Fibroblast of peridontal ligament (primary cell): ENCODE data around the gene AFF1.
"Not testable (repeated sequence)": the region's sequence is repeated elsewhere in the genome, so short reads cannot be mapped to it uniquely, and the experiment has no call there.

Source experiments
- DNase-seq: peaks from one replicate; pipeline ENCODE4 v3.0.0-alpha.2; 2010; ENCODE audit errors: extremely low read depth

AFF1 gene

DNA sequence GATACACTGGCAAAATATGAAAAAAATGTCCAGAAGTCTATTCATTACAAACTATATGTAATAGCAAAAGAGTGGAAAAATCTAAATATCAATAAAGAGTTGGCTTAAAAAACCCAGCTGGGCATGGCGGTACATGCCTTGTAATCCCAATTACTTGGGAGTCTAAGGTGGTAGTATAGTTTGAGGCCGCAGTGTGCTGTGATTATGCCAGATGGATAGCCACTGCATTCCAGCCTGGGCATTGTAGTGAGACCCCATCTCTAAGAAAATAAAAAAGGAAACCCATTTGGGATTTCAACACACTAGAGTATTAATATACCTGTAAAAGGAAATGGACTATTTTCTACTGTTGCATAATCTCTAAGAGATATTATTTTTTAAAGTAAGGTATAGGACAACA lies 45.4 kb downstream of the AFF1 start:
- no peak for DNase-seq

DNA sequence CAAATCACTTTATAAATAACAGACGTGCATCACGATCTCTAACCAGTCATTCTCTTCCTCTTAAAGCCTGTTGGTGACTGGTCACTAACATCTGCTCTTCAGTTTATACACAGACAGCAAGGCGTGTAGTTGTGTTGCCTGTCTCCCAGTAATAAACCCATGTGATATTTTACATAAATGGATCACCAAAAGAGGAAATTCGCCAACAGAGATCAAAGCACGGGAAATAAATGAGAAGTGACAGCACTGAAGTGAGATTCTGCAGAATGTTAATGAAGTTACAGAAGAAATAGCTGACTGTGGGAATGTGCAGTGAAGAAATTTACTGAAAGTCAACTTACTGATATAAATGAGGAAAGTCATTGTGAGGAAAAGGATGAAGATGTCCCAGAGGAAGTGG lies 47.0 kb downstream of the AFF1 start:
- no peak for DNase-seq

DNA sequence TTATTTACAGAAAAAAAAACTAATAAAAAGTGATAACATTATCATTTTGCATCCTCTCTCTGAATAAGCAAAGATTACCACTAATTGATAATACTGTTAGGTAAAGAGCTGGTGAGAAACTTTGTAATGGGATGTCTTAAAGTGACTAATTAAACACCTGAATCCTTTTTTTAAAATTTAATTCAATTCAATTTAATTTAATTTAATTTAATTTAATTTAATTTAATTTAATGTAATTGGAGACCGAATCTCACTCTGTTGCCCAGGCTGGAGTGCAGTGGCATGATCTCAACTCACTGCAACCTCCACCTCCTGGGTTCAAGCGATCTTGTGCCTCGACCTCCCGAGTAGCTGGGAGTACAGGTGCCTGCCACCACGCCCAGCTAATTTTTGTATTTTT lies 51.0 kb downstream of the AFF1 start:
- DNase-seq, result not testable (repeated sequence)

DNA sequence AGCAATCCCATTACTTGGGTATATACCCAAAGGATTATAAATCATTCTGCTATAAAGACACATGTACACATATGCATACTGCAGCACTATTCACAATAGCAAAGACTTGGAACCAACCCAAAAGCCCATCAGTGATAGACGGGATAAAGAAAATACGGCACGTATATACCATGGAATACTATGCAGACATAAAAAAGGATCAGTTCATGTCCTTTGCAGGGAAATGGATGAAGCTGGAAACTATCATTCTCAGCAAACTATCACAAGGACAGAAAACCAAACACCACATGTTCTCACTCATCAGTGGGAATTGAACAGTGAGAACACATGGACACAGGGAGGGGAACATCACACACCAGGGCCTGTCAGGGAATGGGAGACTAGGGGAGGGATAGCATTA lies 54.8 kb downstream of the AFF1 start:
- DNase-seq, result not testable (repeated sequence)

DNA sequence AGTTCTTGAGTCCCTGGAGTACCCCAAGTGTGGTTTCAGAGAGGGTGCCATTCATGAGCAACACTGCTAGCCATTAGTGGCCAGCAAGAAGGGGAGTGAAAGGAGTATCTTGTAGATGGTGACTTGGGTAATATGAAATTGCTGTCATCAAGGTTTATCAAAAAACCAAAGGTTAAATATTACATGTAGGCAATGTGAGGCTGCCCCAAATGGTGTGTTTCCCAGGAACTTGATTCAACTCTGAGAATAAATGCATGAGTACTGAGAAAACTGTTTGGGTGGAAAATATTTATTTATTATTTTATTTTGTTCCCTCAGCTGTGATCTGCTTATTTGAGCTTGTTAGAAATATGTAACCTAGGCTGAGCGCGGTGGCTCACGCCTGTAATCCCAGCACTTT lies 55.7 kb downstream of the AFF1 start:
- DNase-seq, result no peak

DNA sequence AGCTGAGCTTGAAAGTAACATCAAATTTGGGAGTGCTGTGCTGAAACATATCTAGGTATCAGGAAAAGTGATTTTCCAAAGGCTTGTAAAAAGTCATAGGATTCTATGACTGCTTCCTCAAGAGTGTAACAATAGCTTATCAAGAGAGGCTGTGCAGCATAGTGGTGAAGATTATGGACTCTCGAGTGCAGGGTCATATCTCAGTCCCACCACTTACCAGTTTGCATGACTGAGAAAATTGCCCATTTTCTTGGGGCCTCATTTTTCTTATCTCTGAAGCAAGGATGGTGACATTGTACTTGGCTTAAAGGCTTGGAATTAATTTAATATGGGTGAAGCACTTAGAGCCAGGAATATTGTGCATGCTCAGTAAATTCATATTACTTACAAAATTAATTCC lies 57.2 kb downstream of the AFF1 start:
- no peak for DNase-seq

DNA sequence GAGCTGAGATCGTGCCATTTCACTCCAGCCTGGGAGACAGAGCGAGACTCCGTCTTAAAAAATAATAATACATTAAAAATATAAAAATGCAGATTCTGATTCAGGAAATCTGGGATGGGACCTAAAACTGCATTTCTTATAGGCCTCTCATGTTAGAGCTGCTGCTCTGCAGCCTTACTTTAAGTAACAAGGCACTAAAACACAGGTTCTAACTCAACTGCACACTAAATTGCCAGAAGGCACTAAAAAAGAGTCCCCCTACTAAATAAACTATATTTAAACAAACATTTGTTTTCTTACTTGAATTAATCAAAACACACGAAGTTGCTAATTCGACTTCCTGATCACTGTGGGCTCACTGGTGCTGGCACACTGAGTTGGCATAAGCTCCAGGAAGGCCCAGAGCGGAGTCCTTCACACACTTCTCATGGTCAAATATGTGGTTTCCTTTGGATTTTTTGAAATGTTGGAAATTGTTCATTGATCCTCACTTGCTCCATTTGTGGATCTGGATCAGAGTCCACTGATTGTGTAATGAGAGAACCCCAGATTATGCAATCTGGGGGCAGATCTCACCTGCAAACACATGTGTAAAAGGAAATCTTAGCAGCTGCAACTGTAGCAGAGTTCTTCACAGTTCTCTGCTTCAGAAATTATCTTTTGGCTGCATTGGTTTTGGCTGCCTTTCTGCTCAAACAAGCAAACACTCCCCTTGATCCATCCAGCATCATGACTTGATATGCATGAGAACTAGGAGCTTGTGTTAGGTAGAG lies 59.3 kb downstream of the AFF1 start:
- no peak for DNase-seq

DNA sequence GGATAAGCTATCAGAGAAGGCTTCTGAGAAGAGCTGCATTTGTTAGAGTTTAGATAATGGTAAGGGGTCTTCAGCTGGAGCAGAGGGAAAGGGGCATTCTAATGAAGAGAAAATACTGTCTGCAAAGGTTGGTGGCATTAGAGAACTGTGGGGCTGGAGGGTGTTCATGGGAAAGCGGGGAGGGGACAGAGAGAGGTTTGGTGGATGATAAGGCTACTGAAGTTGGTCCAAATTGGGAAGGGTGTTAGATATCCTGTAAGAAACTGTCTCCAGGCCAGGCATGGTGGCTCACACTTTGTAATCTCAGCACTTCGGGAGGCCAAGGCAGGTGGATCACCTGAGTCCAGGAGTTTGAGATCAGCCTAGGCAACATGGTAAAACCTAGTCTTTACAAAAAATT lies 59.9 kb downstream of the AFF1 start:
- no peak for DNase-seq

DNA sequence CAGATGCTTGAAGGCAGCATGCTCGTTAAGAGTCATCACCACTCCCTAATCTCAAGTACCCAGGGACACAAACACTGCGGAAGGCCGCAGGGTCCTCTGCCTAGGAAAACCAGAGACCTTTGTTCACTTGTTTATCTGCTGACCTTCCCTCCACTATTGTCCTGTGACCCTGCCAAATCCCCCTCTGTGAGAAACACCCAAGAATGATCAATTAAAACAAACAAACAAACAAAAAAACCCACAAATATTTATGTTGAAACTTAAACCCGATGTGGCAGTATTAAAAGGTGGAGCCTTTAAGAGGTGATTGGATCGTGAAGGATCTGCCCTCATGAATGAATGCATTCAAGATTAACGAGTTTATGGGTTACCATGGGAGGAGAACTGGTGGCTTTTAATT lies 61.7 kb downstream of the AFF1 start:
- not testable (repeated sequence) for DNase-seq

DNA sequence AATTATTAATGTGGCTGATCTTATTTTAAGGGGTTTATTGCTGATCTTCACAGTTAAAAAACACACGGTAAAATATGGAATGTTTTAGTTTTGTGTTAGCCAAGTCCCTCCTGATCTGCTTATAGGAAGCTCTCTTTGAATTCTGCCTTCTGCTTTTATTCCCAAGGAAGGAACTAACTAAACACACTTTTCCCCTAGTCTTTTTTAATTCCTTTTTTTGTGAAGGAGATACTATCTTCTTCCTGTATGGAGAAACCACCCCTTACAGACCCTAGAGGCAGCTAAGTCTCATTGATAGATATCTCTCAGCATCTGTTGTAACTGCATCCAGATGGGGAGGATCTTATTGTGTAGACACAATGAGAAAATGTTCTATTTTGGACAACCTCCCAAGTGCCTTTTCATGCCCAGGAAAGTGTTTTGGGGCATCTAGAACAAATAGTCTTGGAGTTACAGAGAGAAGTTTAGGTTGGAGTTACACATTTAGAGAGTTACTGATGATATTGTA lies 64.4 kb downstream of the AFF1 start:
- DNase-seq, result no peak

DNA sequence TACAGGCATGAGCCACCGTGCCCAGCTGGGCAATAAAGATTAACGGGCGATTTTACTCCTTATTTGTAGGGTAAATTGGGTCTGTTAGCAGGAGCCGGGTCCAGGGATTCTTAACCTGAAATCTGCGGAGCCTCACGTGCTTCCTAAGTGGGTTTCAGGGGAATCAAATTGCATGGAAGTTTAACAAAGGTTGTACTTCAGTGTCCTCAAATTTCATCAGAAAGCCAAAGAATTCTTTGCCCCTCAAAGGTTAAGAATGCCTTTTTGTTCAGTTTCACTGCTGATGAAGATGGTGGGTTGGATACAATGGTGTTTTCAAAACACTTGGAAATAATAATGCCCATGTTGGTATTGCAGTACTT lies 67.9 kb downstream of the AFF1 start:
- no peak for DNase-seq

DNA sequence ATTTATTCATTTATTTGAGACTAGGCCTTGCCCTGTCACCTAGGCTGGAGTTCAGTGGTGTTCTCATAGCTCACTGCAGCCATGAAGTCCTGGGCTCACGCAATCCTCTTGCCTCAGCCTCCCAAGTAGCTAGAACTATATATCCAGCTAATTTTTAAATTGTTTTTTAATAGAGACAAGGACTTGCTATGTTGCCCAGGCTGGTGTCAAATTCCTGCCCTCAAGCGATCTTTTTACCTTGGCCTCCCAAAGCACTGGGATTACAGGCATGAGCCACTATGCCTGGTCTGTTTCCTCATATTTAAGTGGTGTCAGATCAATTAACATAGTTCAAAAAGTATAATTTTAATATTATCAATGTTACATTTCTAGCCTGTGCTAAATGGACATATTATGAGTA lies 68.5 kb downstream of the AFF1 start:
- no peak for DNase-seq

DNA sequence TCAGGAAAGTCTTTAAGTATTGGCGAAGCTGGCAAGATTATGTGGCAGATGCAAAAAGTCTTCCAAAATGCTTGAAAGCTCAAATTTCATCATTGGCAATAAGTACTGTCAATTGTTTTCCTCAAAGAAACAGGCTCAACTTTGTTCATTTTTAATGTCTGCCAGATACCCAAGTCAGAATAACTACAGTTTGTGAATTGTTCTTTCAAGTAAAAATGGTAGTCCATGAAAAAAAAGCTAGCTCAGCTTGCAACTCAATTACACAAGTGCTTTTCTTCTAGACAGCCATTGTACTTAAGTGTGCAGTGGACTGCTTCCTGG lies 70.5 kb downstream of the AFF1 start:
- peak; percentile 34 for DNase-seq

DNA sequence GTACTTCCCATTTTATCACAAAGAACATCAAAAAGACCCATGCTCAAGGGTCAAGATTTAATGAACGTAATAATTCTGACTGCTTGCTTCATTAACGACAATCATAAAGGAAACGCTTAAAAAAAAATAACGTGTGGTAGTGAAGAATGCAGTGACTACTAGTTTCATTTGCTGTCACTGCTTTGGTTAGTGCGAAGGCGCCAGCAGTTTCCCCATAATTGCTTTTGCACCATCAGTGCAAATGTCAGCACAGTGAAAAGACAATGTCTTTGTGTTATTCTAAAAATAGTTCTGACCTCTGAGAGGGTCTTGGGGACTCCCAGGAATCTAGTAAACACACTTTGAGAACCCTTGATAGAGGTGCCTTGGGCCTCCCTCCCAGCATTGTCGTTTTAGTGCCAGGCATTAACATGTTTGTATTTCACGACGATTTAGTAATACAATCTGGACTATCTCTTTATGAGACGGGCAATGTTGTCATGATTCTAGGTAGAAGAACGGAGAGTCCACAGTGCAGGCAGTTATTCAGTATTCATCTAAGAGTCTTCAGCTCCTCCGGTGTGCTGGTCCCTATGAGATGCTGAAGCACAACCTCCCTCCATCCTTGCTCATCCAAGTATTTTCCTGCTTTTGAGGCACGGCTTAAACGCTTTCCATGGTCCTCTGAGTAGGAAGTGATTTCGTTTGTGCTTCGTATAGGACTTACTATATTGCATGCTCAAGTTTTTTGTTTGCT lies 71.0 kb downstream of the AFF1 start:
- peak; percentile 25 for DNase-seq

DNA sequence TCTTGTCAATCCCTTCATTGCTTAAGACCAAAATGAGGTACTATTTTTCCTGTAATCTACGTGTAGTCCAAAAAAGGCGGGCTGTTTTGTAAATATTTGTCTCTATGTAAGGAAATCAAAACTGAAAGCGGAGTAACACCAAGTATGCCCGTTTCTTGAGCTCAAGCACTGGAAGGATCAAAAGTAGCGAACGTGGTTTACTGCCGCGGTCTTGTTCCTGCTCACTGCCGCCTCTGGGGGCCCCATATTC lies 71.5 kb downstream of the AFF1 start:
- peak; percentile 91 for DNase-seq

DNA sequence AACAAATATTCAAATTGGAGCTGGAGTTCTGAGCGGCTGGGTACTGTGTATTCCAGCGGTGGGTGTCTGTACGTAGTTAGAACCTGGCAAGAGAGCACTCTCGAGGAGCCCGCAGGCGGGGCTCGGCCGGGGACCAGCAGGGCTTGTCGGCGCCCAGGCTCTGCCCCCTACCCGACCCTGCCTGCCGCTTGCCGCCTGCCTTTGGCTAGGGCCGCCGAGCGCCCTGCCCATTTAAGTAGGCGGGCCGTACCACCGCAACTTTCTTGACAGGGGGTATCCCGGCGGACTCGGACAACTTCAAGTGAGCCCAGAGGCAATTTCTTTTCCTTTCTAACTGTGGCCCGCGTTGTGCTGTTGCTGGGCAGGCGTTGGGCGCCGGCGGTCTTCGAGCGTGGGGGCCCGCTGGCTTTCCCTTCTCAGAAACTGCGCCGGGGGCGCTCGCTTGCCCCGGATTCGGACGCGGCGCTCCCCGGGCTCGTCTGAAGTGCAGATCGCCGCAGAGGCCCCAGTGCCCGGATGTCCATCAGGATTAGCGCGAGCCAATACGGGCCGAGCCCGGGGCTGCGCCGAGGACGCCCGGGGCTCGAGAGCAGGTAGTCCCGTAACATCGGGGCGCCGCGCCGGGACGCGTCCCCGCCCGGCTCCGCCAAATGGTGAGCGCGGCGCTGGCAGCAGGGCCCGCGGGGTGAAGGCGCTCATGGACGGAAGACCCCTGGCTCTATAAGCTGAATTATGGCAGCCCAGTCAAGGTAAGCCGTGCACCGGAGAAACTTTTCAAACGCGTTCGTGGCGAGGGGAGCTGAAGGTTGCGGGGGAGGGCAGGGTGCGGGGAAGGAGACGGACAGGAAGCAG lies 72.1 kb downstream of the AFF1 start:
- DNase-seq, result peak; percentile 92

DNA sequence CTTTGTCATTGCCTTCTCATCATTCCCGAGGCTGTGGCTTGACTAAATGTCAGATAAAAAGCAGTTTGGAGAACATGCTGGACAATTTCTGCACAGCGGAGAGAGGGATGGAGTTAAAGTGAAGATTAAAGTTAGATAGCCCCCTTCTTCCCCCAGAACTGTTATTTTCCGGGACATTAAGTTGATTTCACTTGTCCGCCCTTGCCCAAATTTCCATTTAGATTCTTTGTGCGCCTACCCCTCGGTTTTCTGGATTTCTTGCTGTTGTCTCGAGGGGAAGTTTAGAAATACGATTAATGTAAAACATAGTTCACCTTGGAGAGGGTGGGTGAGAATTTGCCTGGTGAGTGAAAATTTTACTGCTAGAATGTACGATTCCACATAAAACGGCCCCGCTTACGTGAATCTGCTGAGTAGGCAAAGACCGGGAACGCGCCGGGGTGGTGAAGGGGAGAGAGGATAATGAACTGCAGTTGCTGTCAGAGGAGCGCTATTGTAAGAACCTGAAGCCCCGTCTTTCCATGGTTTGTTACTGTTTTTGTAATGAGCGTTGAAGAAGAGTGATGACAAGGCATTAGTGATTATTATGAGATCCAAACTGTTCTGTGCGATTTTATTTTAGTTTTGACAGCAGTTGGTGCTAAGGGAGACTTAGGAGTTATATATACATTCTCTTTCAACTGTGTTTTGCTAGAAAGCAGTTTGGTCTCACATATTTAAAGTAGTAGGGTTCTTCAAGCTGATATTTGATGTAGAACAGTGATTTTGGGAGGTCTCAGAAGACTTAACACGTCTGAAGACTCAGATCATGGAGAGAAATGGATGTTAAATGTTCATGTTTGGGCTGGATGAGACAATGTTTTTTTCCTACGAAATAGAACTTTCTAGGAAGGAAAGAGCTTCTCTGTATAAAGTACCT lies 73.0 kb downstream of the AFF1 start:
- DNase-seq, result peak; percentile 58

DNA sequence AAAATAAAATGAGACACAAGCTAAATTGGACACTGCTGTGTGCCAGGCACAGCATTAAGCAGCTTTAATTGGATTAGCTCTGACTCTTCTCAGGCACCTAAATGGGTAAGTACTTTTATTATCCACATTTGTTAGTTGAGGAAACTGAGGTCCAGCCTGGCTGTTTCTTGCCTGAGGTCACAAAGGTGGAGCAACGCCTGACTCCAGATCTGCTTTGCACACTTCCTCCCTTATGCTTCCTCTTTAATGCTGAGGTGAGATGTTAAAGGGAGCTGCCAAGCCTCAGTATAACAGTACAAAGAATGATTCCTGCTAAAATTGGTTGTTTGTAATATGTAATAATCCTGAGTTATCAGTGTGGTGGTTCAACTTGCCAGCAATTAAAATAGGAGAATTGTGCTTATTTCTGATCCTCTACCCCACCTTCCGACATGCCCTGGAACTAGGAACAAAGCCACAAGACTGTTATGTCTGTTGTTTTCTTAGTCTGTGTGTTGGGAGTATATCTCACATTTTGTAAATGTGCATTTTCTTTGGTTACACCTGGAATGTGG lies 74.4 kb downstream of the AFF1 start:
- no peak for DNase-seq

DNA sequence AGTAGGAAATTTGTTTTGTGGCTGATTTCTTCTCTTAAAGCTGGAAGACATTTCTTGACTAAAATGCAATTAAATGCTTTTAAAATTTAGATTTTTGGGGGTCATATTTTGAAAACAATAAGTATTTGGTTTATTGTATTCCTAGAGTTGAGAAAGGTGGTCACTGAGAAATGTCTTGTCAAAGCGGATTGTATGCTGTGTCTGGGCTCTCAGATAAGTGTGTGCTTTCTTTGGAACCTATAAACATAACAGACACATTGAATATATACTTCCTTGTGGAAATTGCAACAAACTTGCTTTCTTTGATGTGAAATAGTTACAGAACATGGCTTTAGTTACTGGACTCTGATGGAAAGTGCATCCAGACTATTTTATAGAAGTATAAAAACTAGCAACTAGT lies 75.4 kb downstream of the AFF1 start:
- DNase-seq, result no peak

DNA sequence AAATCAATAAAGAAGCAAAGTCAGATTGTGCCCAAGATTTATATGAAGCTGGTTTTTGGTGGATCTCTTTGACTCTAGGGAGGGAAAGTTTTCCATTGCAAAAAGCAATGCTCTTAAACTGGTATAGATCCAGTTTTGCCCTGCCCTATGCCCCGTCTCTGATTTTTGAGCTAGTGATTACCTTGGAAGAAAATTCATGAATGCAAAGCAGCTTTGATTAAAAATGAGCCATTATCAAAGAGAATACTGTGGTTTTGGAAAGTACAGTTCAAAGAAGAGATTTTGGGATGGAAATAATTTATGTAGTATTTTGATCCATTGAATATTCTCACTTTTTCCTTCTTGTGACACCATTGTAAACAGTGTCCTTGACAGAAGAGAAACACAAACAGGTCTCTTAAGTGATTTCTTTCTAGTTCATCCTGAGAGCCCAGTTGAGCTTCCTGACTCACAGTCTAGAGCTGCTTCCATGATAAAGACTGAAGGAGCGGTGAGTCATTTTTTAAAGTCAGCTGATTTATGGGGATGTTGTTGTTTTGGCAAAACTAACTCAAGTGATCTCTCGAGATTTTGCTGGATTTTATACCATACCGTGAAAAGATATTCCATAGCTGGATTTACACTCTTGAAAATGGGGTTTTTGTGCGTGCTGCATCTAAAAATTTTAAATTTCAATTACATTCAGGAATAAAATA lies 76.7 kb downstream of the AFF1 start:
- peak; percentile 87 for DNase-seq
